Coronary artery (tissue), 2 donors: ENCODE results near the gene PIK3AP1.
"Not testable (repeated sequence)": the region's sequence is repeated elsewhere in the genome, so short reads cannot be mapped to it uniquely, and the experiment has no call there.

Source experiments
- DNase-seq: peaks from one replicate; pipeline ENCODE4 v3.0.0-alpha.2; 2017; ENCODE audit warnings: low spot score
- H3K27ac ChIP-seq, 2 donors: fragments of 200-600 bp; sonication (generic); one replicate each; pipeline ENCODE4 v1.5.1; 2016 to 2019
- H3K4me3 ChIP-seq: fragments of 200-600 bp; sonication (generic); 2 replicates; pipeline ENCODE4 v1.5.1; 2016; ENCODE audit warnings: mild to moderate bottlenecking, moderate library complexity
- CTCF ChIP-seq: fragments of 200-600 bp; sonication (generic); IDR thresholded peaks from one replicate; pipeline ENCODE4 v1.5.1; 2019; ENCODE audit warnings: antibody characterized with exemption

PIK3AP1 gene

GRCh38 chr10:96743988-96744585 is 23.8 kb upstream of the PIK3AP1 start:
- DNase-seq, result no peak
- TF ChIP-seq CTCF, result no peak
- no peak overlapping the region for H3K27ac ChIP-seq

GRCh38 chr10:96741557-96741956 is 21.2 kb upstream of the PIK3AP1 start:
- not testable (repeated sequence) for DNase-seq, H3K27ac ChIP-seq, H3K4me3 ChIP-seq

More at GRCh38 chr10:96743988-96744585, 23.8 kb upstream of the PIK3AP1 start:
- H3K4me3 ChIP-seq, result no peak overlapping the region

- DNase-seq, result no peak
- H3K4me3 ChIP-seq, result no peak overlapping the region
- H3K27ac ChIP-seq, result peak overlapping the region in 1 of 2 donors; percentile 58
- TF ChIP-seq CTCF, result no peak
Observed at GRCh38 chr10:96740579-96741281, 20.4 kb upstream of the PIK3AP1 start.

- TF ChIP-seq CTCF, result no peak
Observed at GRCh38 chr10:96740141-96740540, 19.8 kb upstream of the PIK3AP1 start.

GRCh38 chr10:96737307-96737902 is 17.1 kb upstream of the PIK3AP1 start:
- not testable (repeated sequence) for H3K27ac ChIP-seq, DNase-seq, H3K4me3 ChIP-seq

More at GRCh38 chr10:96740141-96740540, 19.8 kb upstream of the PIK3AP1 start:
- Histone ChIP-seq H3K27ac (peak overlapping the region in 1 of 2 donors; percentile 58), H3K4me3 (no peak overlapping the region)
- DNase-seq, result no peak

GRCh38 chr10:96724621-96725020 is 4.3 kb upstream of the PIK3AP1 start:
- TF ChIP-seq CTCF, result no peak
- H3K27ac ChIP-seq, result no peak overlapping the region
- DNase-seq, result no peak
- no peak overlapping the region for H3K4me3 ChIP-seq

- no peak for TF ChIP-seq CTCF
- H3K4me3 ChIP-seq, result peak overlapping the region; percentile 76
- H3K27ac ChIP-seq, result no peak overlapping the region
- no peak for DNase-seq
Observed at GRCh38 chr10:96721207-96721572, 876 bp upstream of the PIK3AP1 start.

- H3K27ac ChIP-seq, result peak overlapping the region in 1 of 2 donors; percentile 72
- H3K4me3 ChIP-seq, result peak overlapping the region; percentile 76
- no peak for TF ChIP-seq CTCF
- DNase-seq, result no peak
Observed at GRCh38 chr10:96719850-96720421, 378 bp downstream of the PIK3AP1 start.
